IMR-90 (cell line): Measurements from ENCODE around the gene NOL4L. TPM values are rescaled to one million over a fixed set of nuclear protein-coding genes. Genes with fewer than 3 reads are reported as not detected.

Experiments used
- ATAC-seq: fragments of 200-7000 bp; cut with Tn5 transposase; 2 replicates; pipeline ENCODE4 v1.9.1; 2020; ENCODE audit warnings: low read depth, mild to moderate bottlenecking, moderate library complexity
- BruUV-seq: library from RNA; stranded (reverse); fragments of 400-500 nt; replicated peaks from 2 replicates; lab custom pipeline; 2021; lab: Mats Ljungman, UMichigan
- CTCF ChIA-PET: fragments of 300-600 bp; formaldehyde crosslinking; extraction: SDS; loops from one replicate; lab custom pipeline; 2021; ENCODE audit warnings: antibody characterized with exemption; lab: Yijun Ruan, JAX
- POLR2A ChIA-PET: fragments of 300-600 bp; sonication (Branson Sonifier 250); formaldehyde crosslinking; loops from one replicate; lab custom pipeline; 2022; ENCODE audit warnings: antibody characterized with exemption; ENCODE audit not compliant: unreplicated experiment; lab: Charles Lee
- DNase-seq: peaks from one replicate; pipeline ENCODE4 v3.0.0; 2013
- H2AFZ ChIP-seq: replicated peaks from 2 replicates; pipeline ENCODE3; 2013; ENCODE audit warnings: low read length, mild to moderate bottlenecking; ENCODE audit not compliant: poor library complexity
- H2AK5ac ChIP-seq: 2 replicates; pipeline ENCODE4 v1.6.1; 2013; ENCODE audit warnings: low read depth, low read length, inconsistent platforms
- H2AK9ac ChIP-seq: replicated peaks from 2 replicates; pipeline ENCODE3; 2013; ENCODE audit warnings: mild to moderate bottlenecking, low read depth, low read length, moderate library complexity; ENCODE audit not compliant: poor library complexity
- H2BK120ac ChIP-seq: 2 replicates; pipeline ENCODE4 v1.6.1; 2013; ENCODE audit warnings: low read depth, low read length, inconsistent platforms
- H2BK15ac ChIP-seq: 3 replicates; pipeline ENCODE4 v1.6.1; 2013; ENCODE audit warnings: low read depth, low read length, inconsistent platforms
- H2BK20ac ChIP-seq: 2 replicates; pipeline ENCODE4 v1.6.1; 2013; ENCODE audit warnings: low read depth, mild to moderate bottlenecking, inconsistent platforms, low read length, moderate library complexity
- H2BK5ac ChIP-seq: 2 replicates; pipeline ENCODE4 v1.6.1; 2013; ENCODE audit warnings: mild to moderate bottlenecking, low read depth, low read length, inconsistent platforms; ENCODE audit not compliant: poor library complexity, severe bottlenecking
- H3K14ac ChIP-seq: replicated peaks from 2 replicates; pipeline ENCODE4 v1.6.1; 2013; ENCODE audit warnings: low read depth, low read length, inconsistent platforms
- H3K18ac ChIP-seq: 2 replicates; pipeline ENCODE4 v1.6.1; 2013; ENCODE audit warnings: low read depth, low read length, control low read depth
- H3K23ac ChIP-seq: 2 replicates; pipeline ENCODE4 v1.6.1; 2013; ENCODE audit warnings: low read depth, low read length, inconsistent platforms
- H3K27ac ChIP-seq: 2 replicates; pipeline ENCODE4 v1.5.1; 2013; ENCODE audit warnings: mild to moderate bottlenecking, control low read depth, low read length; ENCODE audit not compliant: insufficient read depth
- H3K27me3 ChIP-seq: 2 replicates; pipeline ENCODE4 v1.6.1; 2013; ENCODE audit warnings: low read length; ENCODE audit not compliant: control insufficient read depth, insufficient read depth
- H3K36me3 ChIP-seq: 2 replicates; pipeline ENCODE4 v1.6.1; 2013; ENCODE audit warnings: low read length, mixed read lengths; ENCODE audit not compliant: control insufficient read depth, insufficient read depth
- H3K4ac ChIP-seq: 2 replicates; pipeline ENCODE4 v1.6.1; 2013; ENCODE audit warnings: low read depth, low read length, inconsistent platforms
- H3K4me1 ChIP-seq: 2 replicates; pipeline ENCODE4 v1.6.1; 2013; ENCODE audit warnings: low read length, mixed read lengths; ENCODE audit not compliant: control insufficient read depth, insufficient read depth
- H3K4me2 ChIP-seq: 2 replicates; pipeline ENCODE4 v1.6.1; 2013; ENCODE audit warnings: low read depth, mild to moderate bottlenecking, control low read depth, low read length, moderate library complexity
- H3K4me3 ChIP-seq: 2 replicates; pipeline ENCODE4 v1.5.1; 2013; ENCODE audit warnings: low read depth, mild to moderate bottlenecking, control low read depth, low read length, moderate library complexity; ENCODE audit not compliant: insufficient read depth
- H3K56ac ChIP-seq: 2 replicates; pipeline ENCODE4 v1.6.1; 2013; ENCODE audit warnings: low read length, inconsistent platforms; ENCODE audit not compliant: insufficient read depth; ENCODE audit errors: extremely low read depth
- H3K79me1 ChIP-seq, 2 experiments: 2 replicates each; pipeline ENCODE4 v1.6.1; 2013; ENCODE audit warnings: low read length in 2 of 2, inconsistent platforms in 1 of 2, low read depth in 1 of 2
- H3K9ac ChIP-seq: 2 replicates; pipeline ENCODE4 v1.6.1; 2013; ENCODE audit warnings: low read depth, low read length, control low read depth
- H3K9me1 ChIP-seq: 2 replicates; pipeline ENCODE4 v1.6.1; 2013; ENCODE audit warnings: low read length, inconsistent platforms; ENCODE audit not compliant: insufficient read depth
- H3K9me3 ChIP-seq: 2 replicates; pipeline ENCODE4 v1.6.1; 2013; ENCODE audit warnings: low read length; ENCODE audit not compliant: control insufficient read depth, insufficient read depth
- H4K20me1 ChIP-seq: 2 replicates; pipeline ENCODE4 v1.6.1; 2013; ENCODE audit warnings: low read length, inconsistent platforms; ENCODE audit not compliant: insufficient read depth
- H4K5ac ChIP-seq: 2 replicates; pipeline ENCODE4 v1.6.1; 2013; ENCODE audit warnings: mild to moderate bottlenecking, low read depth, low read length, control low read depth
- H4K8ac ChIP-seq, 2 experiments: 2 replicates each; pipeline ENCODE4 v1.6.1; 2013; ENCODE audit warnings: low read depth in 2 of 2, low read length in 2 of 2, control low read depth in 1 of 2, inconsistent platforms in 1 of 2
- H4K91ac ChIP-seq: 2 replicates; pipeline ENCODE4 v1.6.1; 2013; ENCODE audit warnings: low read depth, low read length, inconsistent platforms; ENCODE audit not compliant: insufficient read depth
- BHLHE40 ChIP-seq: fragments of 150-350 bp; IDR thresholded peaks from 2 replicates; pipeline ENCODE4 v1.6.1; 2016; ENCODE audit warnings: mild to moderate bottlenecking, low read depth, low read length
- CEBPB ChIP-seq: IDR thresholded peaks from 2 replicates; pipeline ENCODE4 v1.6.1; 2012; ENCODE audit warnings: low read depth, low read length, improper control_type of control experiment
- CHD1 ChIP-seq: IDR thresholded peaks from 2 replicates; pipeline ENCODE4 v1.6.1; 2012; ENCODE audit warnings: low read depth, low read length, improper control_type of control experiment
- FOS ChIP-seq: fragments of 150-350 bp; IDR thresholded peaks from 2 replicates; pipeline ENCODE4 v1.6.1; 2016; ENCODE audit warnings: low read depth, low read length
- MAFK ChIP-seq: IDR thresholded peaks from 2 replicates; pipeline ENCODE4 v1.6.1; 2012; ENCODE audit warnings: low read depth, low read length, improper control_type of control experiment
- MAZ ChIP-seq: IDR thresholded peaks from 2 replicates; pipeline ENCODE4 v1.6.1; 2012; ENCODE audit warnings: low read depth, mild to moderate bottlenecking, low read length, improper control_type of control experiment, moderate library complexity, borderline replicate concordance
- MXI1 ChIP-seq: IDR thresholded peaks from 2 replicates; pipeline ENCODE4 v1.6.1; 2012; ENCODE audit warnings: low read depth, mild to moderate bottlenecking, low read length, moderate library complexity, borderline replicate concordance
- NFE2L2 ChIP-seq: fragments of 150-350 bp; IDR thresholded peaks from 2 replicates; pipeline ENCODE4 v1.6.1; 2016; ENCODE audit warnings: low read depth, mild to moderate bottlenecking, low read length
- POLR2A ChIP-seq: IDR thresholded peaks from 2 replicates; pipeline ENCODE4 v1.6.1; 2012; ENCODE audit warnings: mild to moderate bottlenecking, low read depth, low read length
- RAD21 ChIP-seq: IDR thresholded peaks from 2 replicates; pipeline ENCODE4 v1.6.1; 2012; ENCODE audit warnings: low read length, improper control_type of control experiment
- RCOR1 ChIP-seq: IDR thresholded peaks from 2 replicates; pipeline ENCODE4 v1.6.1; 2012; ENCODE audit warnings: mild to moderate bottlenecking, low read length, improper control_type of control experiment; ENCODE audit not compliant: insufficient replicate concordance
- RFX5 ChIP-seq: IDR thresholded peaks from 2 replicates; pipeline ENCODE4 v1.8.0; 2012; ENCODE audit warnings: low read depth, mild to moderate bottlenecking, low read length, moderate library complexity
- SMC3 ChIP-seq: fragments of 150-350 bp; IDR thresholded peaks from 2 replicates; pipeline ENCODE4 v1.6.1; 2016; ENCODE audit warnings: low read depth, mild to moderate bottlenecking, antibody characterized with exemption, low read length, moderate library complexity
- WGBS, 2 experiments: methylation state at CpG; one replicate each; pipeline versions ENCODE4 v1.1.5 to v1.1.7; 2013; ENCODE audit warnings: missing lambda C conversion rate in 2 of 2; ENCODE audit not compliant: insufficient read length in 1 of 2; ENCODE audit errors: extremely low coverage in 2 of 2; 5-methylcytosine and 5-hydroxymethylcytosine counted together
- dilution Hi-C: fragments of 300-500 bp; cut with HindIII; formaldehyde crosslinking; loops from one replicate; pipeline ENCODE4 v1.14.3; 2018; ENCODE audit warnings: low sequenced_read_pairs; ENCODE audit not compliant: unreplicated experiment
- in situ Hi-C: fragments of 300-500 bp; cut with MboI; formaldehyde crosslinking; loops from 3 replicates; pipeline ENCODE4 v1.14.3; 2019; ENCODE audit warnings: low sequenced_read_pairs, inconsistent platforms, mixed read lengths
- intact Hi-C: fragments of 100-400 bp; cut with micrococcal nuclease; formaldehyde crosslinking; loops from 2 replicates; pipeline ENCODE4 v1.10.0; 2022
- polyA plus RNA-seq, 3 experiments: library from polyadenylated mRNA; depleted of rRNA; stranded (reverse); fragments of >200 nt; gene quantifications; 2 replicates each; pipeline ENCODE4 v1.2.3, GENCODE V29; 2012; ENCODE audit warnings: low replicate concordance in 1 of 3
- total RNA-seq: library from RNA; depleted of rRNA; stranded (reverse); fragments of >200 nt; gene quantifications from 2 replicates; pipeline ENCODE4 v1.2.3, GENCODE V29; 2012
- TF ChIP-seq, protein P1 (sequence below): fragments of 150-350 bp; IDR thresholded peaks from 2 replicates; pipeline ENCODE4 v1.6.1; 2016; ENCODE audit warnings: low read depth, mild to moderate bottlenecking, low read length, moderate library complexity, borderline replicate concordance
- TF ChIP-seq, protein P2 (sequence below): conservative IDR thresholded peaks from 2 replicates; pipeline ENCODE4 v1.5.1; 2012; ENCODE audit warnings: mild to moderate bottlenecking, low read depth, low read length, improper control_type of control experiment

Gene NOL4L
- total and polyA plus RNA-seq, 2 of the 4 experiments (the other 2 are of a cell fraction): 4.7 to 13.3 TPM

DNA sequence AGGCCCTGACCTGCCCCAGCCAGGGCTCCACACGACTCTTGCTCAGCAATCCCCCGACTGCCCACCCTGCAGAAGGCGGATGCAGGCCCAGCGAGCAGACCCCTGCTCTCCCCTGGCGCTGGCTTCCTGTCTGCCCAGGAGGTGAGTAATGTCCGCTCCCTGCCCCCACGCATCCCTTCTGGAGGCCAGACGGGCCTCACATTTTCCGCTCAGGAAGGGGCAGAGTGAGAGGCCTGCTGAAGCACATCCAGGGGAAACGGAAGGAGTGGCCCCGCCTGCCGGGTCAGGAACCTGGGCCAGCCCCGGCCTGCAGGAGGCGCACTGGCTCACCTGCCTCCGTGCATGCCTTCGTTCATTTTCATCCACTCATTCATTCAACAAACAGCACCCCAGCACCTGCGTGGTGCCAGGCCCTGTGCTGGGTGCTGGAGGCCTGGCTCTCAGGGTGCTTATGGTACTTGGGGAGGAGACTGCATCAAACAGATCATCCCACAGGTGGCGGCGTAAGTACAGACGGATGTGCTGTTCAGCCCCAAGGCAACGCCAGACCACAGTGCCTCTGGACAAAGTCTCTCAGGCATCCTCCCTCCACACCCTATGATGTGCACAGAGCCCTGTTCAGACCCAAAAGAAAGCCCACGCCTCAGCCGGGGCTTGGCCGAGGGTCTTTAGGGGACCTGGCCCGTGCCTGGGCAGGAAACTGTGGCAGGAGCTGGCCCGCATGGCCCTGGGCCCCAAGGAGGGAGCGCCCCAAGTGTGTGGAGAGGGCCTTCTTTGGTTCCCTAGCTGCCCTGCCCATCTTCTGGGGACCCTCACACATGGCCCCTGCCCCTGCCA lies 114.9 kb downstream of the NOL4L start:
- peak overlapping the region; percentile 72; the same call in 1 of the 2 replicates for H2BK120ac ChIP-seq
- H2BK20ac ChIP-seq: no peak overlapping the region
- DNase-seq (peak; percentile 70), ATAC-seq (peak; percentile 14)
- H3K4ac ChIP-seq: peak overlapping the region; percentile 89
- peaks cover 27% of the 10 kb centered on the region for H3K9me1 ChIP-seq
- H2AK9ac ChIP-seq: peak overlapping the region; percentile 81
- in situ Hi-C loops (no loop called here), intact Hi-C loops (no loop called here), dilution Hi-C loops (no loop called here)
- BruUV-seq: no TSS peak
- 39% methylated on average over 3 of the region's 27 CpGs; no CpG with 5 or more reads in 1 of the 2 experiments for WGBS, 2 experiments
- H3K23ac ChIP-seq: peak overlapping the region; percentile 76; the same call in 1 of the 2 replicates
- no peaks in the 10 kb centered on the region for H3K9me3 ChIP-seq
- peaks cover 11% of the 10 kb centered on the region; the same call in 1 of the 2 replicates for H3K36me3 ChIP-seq
- H4K8ac ChIP-seq: peak overlapping the region; percentile 46 to 91; a peak in 3 of 4 replicates
- peak overlapping the region; percentile 38; the same call in 1 of the 2 replicates for H4K5ac ChIP-seq
- H3K4me1 ChIP-seq: peaks cover 36% of the 10 kb centered on the region
- peak overlapping the region; percentile 51 for H3K14ac ChIP-seq
- peaks cover 11 to 93% of the 10 kb centered on the region in 2 experiments; a peak in 3 of 4 replicates for H3K79me1 ChIP-seq
- H3K4me3 ChIP-seq: no peak overlapping the region
- peak overlapping the region; percentile 93 for H2AK5ac ChIP-seq
- peak overlapping the region; percentile 20 for H3K4me2 ChIP-seq
- H3K27me3 ChIP-seq: no peaks in the 10 kb centered on the region
- CTCF ChIA-PET: no interaction called here
- H3K56ac ChIP-seq: no peak overlapping the region
- POLR2A ChIA-PET: no interaction called here
- peak overlapping the region; percentile 27 for H3K27ac ChIP-seq
- peak overlapping the region; percentile 80 for H2BK5ac ChIP-seq
- H2BK15ac ChIP-seq: no peak overlapping the region
- no peak overlapping the region for H3K18ac ChIP-seq
- no peaks in the 10 kb centered on the region; the same call in none of the 2 replicates for H4K20me1 ChIP-seq
- no peak overlapping the region for H3K9ac ChIP-seq
- peak overlapping the region; percentile 85 for H4K91ac ChIP-seq
- H2AFZ ChIP-seq: peak overlapping the region; percentile 78
- no peak for TF ChIP-seq MAFK
- TF ChIP-seq FOS: peak; percentile 22; the same call in 1 of the 2 replicates
- no peak for TF ChIP-seq MXI1
- TF ChIP-seq SMC3: peak; percentile 15; the same call in 1 of the 2 replicates
- TF ChIP-seq, protein P1, sequence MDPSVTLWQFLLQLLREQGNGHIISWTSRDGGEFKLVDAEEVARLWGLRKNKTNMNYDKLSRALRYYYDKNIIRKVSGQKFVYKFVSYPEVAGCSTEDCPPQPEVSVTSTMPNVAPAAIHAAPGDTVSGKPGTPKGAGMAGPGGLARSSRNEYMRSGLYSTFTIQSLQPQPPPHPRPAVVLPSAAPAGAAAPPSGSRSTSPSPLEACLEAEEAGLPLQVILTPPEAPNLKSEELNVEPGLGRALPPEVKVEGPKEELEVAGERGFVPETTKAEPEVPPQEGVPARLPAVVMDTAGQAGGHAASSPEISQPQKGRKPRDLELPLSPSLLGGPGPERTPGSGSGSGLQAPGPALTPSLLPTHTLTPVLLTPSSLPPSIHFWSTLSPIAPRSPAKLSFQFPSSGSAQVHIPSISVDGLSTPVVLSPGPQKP: no peak
- peak; percentile 29 for TF ChIP-seq RAD21
- peak; percentile 41; the same call in 1 of the 2 replicates for TF ChIP-seq MAZ
- TF ChIP-seq BHLHE40: no peak
- TF ChIP-seq RCOR1: no peak
- TF ChIP-seq POLR2A: no peak
- no peak for TF ChIP-seq RFX5
- no peak for TF ChIP-seq CEBPB
- TF ChIP-seq, protein P2, sequence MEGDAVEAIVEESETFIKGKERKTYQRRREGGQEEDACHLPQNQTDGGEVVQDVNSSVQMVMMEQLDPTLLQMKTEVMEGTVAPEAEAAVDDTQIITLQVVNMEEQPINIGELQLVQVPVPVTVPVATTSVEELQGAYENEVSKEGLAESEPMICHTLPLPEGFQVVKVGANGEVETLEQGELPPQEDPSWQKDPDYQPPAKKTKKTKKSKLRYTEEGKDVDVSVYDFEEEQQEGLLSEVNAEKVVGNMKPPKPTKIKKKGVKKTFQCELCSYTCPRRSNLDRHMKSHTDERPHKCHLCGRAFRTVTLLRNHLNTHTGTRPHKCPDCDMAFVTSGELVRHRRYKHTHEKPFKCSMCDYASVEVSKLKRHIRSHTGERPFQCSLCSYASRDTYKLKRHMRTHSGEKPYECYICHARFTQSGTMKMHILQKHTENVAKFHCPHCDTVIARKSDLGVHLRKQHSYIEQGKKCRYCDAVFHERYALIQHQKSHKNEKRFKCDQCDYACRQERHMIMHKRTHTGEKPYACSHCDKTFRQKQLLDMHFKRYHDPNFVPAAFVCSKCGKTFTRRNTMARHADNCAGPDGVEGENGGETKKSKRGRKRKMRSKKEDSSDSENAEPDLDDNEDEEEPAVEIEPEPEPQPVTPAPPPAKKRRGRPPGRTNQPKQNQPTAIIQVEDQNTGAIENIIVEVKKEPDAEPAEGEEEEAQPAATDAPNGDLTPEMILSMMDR: peak; percentile 36
- no peak for TF ChIP-seq NFE2L2
- no peak for TF ChIP-seq CHD1
